Neuron (in vitro differentiated cells): ENCODE measurements around the gene AMBP.
"Not testable (repeated sequence)": the region's sequence is repeated elsewhere in the genome, so short reads cannot be mapped to it uniquely, and the experiment has no call there.

Source experiments
- H2AFZ ChIP-seq: one replicate; pipeline ENCODE4 v1.6.1; 2013; ENCODE audit warnings: low read depth, mild to moderate bottlenecking, inconsistent platforms, low read length, moderate library complexity
- H3K27me3 ChIP-seq: one replicate; pipeline ENCODE4 v1.6.1; 2013; ENCODE audit warnings: low read length; ENCODE audit not compliant: insufficient read depth
- H3K36me3 ChIP-seq: one replicate; pipeline ENCODE4 v1.6.1; 2013; ENCODE audit warnings: low read length; ENCODE audit not compliant: insufficient read depth
- H3K4me1 ChIP-seq: one replicate; pipeline ENCODE4 v1.6.1; 2013; ENCODE audit warnings: low read length; ENCODE audit not compliant: insufficient read depth
- H3K4me3 ChIP-seq: 2 replicates; pipeline ENCODE4 v1.5.1; 2013; ENCODE audit warnings: mild to moderate bottlenecking, low read length, moderate library complexity
- H3K9me3 ChIP-seq: one replicate; pipeline ENCODE4 v1.6.1; 2013; ENCODE audit warnings: low read length

Gene AMBP

GRCh38 chr9:114082763-114083412 lies 4.8 kb upstream of the AMBP start:
- H3K9me3 ChIP-seq, H3K36me3 ChIP-seq, H3K4me3 ChIP-seq, H3K4me1 ChIP-seq, H2AFZ ChIP-seq: not testable (repeated sequence)
- H3K27me3 ChIP-seq: peaks cover 23% of the 10 kb centered on the region

- Histone ChIP-seq H3K27me3 (peaks cover 18% of the 10 kb centered on the region), H3K4me3 (no peak overlapping the region), H2AFZ (no peak overlapping the region), H3K9me3 (peaks cover 3% of the 10 kb centered on the region), H3K4me1 (no peaks in the 10 kb centered on the region), H3K36me3 (no peaks in the 10 kb centered on the region)
Measured at GRCh38 chr9:114082017-114082762, 4.1 kb upstream of the AMBP start.

- no peaks in the 10 kb centered on the region for H3K4me1 ChIP-seq
- peaks cover 20% of the 10 kb centered on the region for H3K27me3 ChIP-seq
- peaks cover 3% of the 10 kb centered on the region for H3K9me3 ChIP-seq
- H3K4me3 ChIP-seq: no peak overlapping the region
- H2AFZ ChIP-seq: no peak overlapping the region
- H3K36me3 ChIP-seq: no peaks in the 10 kb centered on the region
Measured at GRCh38 chr9:114081441-114082016, 3.4 kb upstream of the AMBP start.

- Histone ChIP-seq H3K4me1 (no peaks in the 10 kb centered on the region), H3K4me3 (no peak overlapping the region), H3K27me3 (peaks cover 15% of the 10 kb centered on the region), H3K9me3 (peaks cover 3% of the 10 kb centered on the region), H3K36me3 (no peaks in the 10 kb centered on the region), H2AFZ (no peak overlapping the region)
Measured at GRCh38 chr9:114080773-114081440, 2.8 kb upstream of the AMBP start.

GRCh38 chr9:114080195-114080772 lies 2.2 kb upstream of the AMBP start:
- Histone ChIP-seq H3K27me3 (peaks cover 9% of the 10 kb centered on the region), H2AFZ (no peak overlapping the region), H3K36me3 (no peaks in the 10 kb centered on the region), H3K4me3 (no peak overlapping the region), H3K9me3 (peaks cover 3% of the 10 kb centered on the region), H3K4me1 (no peaks in the 10 kb centered on the region)

GRCh38 chr9:114078781-114079156 lies 669 bp upstream of the AMBP start:
- H2AFZ ChIP-seq: no peak overlapping the region
- H3K4me3 ChIP-seq: no peak overlapping the region
- no peaks in the 10 kb centered on the region for H3K4me1 ChIP-seq
- H3K36me3 ChIP-seq: no peaks in the 10 kb centered on the region
- H3K9me3 ChIP-seq: peaks cover 3% of the 10 kb centered on the region
- peaks cover 4% of the 10 kb centered on the region for H3K27me3 ChIP-seq

- Histone ChIP-seq H3K4me1 (no peaks in the 10 kb centered on the region), H3K27me3 (peaks cover 4% of the 10 kb centered on the region), H2AFZ (no peak overlapping the region), H3K9me3 (peaks cover 3% of the 10 kb centered on the region), H3K4me3 (no peak overlapping the region), H3K36me3 (no peaks in the 10 kb centered on the region)
Measured at GRCh38 chr9:114077162-114077837, 800 bp downstream of the AMBP start.

GRCh38 chr9:114076237-114077161 lies 1.6 kb downstream of the AMBP start:
- Histone ChIP-seq H2AFZ (no peak overlapping the region), H3K36me3 (no peaks in the 10 kb centered on the region), H3K4me3 (no peak overlapping the region), H3K4me1 (no peaks in the 10 kb centered on the region), H3K9me3 (peaks cover 3% of the 10 kb centered on the region), H3K27me3 (peaks cover 4% of the 10 kb centered on the region)

- peaks cover 3% of the 10 kb centered on the region for H3K9me3 ChIP-seq
- H3K4me3 ChIP-seq: no peak overlapping the region
- peaks cover 4% of the 10 kb centered on the region for H3K27me3 ChIP-seq
Measured at GRCh38 chr9:114075602-114076001, 2.5 kb downstream of the AMBP start.

GRCh38 chr9:114072184-114073140 lies 5.6 kb downstream of the AMBP start:
- no peaks in the 10 kb centered on the region for H3K36me3 ChIP-seq
- H3K9me3 ChIP-seq: no peaks in the 10 kb centered on the region
- peaks cover 2% of the 10 kb centered on the region for H3K27me3 ChIP-seq
- no peaks in the 10 kb centered on the region for H3K4me1 ChIP-seq
- H3K4me3 ChIP-seq: no peak overlapping the region
- no peak overlapping the region for H2AFZ ChIP-seq

More at GRCh38 chr9:114075602-114076001, 2.5 kb downstream of the AMBP start:
- Histone ChIP-seq H3K36me3 (no peaks in the 10 kb centered on the region), H3K4me1 (no peaks in the 10 kb centered on the region), H2AFZ (no peak overlapping the region)

- Histone ChIP-seq H3K4me3 (no peak overlapping the region), H3K27me3 (no peaks in the 10 kb centered on the region), H3K9me3 (no peaks in the 10 kb centered on the region), H3K36me3 (no peaks in the 10 kb centered on the region), H2AFZ (no peak overlapping the region), H3K4me1 (no peaks in the 10 kb centered on the region)
Measured at GRCh38 chr9:114071197-114071795, 6.8 kb downstream of the AMBP start.
